ENCODE results near the gene ATP6V0A4.
"Not testable (repeated sequence)": the region's sequence is repeated elsewhere in the genome, so short reads cannot be mapped to it uniquely, and the experiment has no call there.

- not testable (repeated sequence) for TF ChIP-seq CTCF, POLR2AphosphoS5 (IDR thresholded peaks at IDR 0.05)
Measured at GRCh38 chr7:138688037-138688436, 110.0 kb downstream of the ATP6V0A4 start.

All from esophagus muscularis mucosa (tissue), 3 donors.